Naive thymus-derived CD4-positive, alpha-beta T cell (primary cell): Measurements from ENCODE around the gene BCL2L14. TPM values are rescaled to one million over a fixed set of nuclear protein-coding genes. Genes with fewer than 3 reads are reported as not detected.

Source experiments
- ATAC-seq: fragments of 150-1000 bp; cut with Tn5 transposase; 2 replicates; pipeline ENCODE4 v1.10.0; 2021; ENCODE audit warnings: mild to moderate bottlenecking, moderate library complexity
- CTCF ChIA-PET: fragments of 350-600 bp; sonication (Branson Sonifier 250); formaldehyde crosslinking; loops from one replicate; lab custom pipeline; 2021; ENCODE audit warnings: antibody characterized with exemption; lab: Charles Lee
- POLR2A ChIA-PET: fragments of 350-600 bp; sonication (Branson Sonifier 250); formaldehyde crosslinking; loops from one replicate; lab custom pipeline; 2021; ENCODE audit warnings: antibody characterized with exemption, inconsistent platforms; lab: Charles Lee
- DNase-seq, 9 donors: peaks; one replicate each; pipeline versions ENCODE4 v3.0.0 to v3.0.0-alpha.2; 2020 to 2022; ENCODE audit warnings: mixed read lengths in 1 of 9
- H3K27ac ChIP-seq: one replicate; pipeline ENCODE4 v1.7.0; 2013; ENCODE audit warnings: mild to moderate bottlenecking, low read depth, low read length, moderate library complexity
- H3K27me3 ChIP-seq, 2 donors: one replicate each; pipeline ENCODE4 v1.7.0; 2013; ENCODE audit warnings: low read length in 2 of 2, mild to moderate bottlenecking in 2 of 2, moderate library complexity in 2 of 2; ENCODE audit not compliant: control insufficient read depth in 2 of 2, insufficient read depth in 2 of 2
- H3K36me3 ChIP-seq, 3 experiments: 1 replicate in 2 of 3; 2 replicates in 1 of 3; pipeline ENCODE4 v1.7.0; 2013; ENCODE audit warnings: low read length in 3 of 3, mild to moderate bottlenecking in 3 of 3, moderate library complexity in 1 of 3; ENCODE audit not compliant: insufficient read depth in 3 of 3, control insufficient read depth in 2 of 3
- H3K4me1 ChIP-seq, 2 donors: one replicate each; pipeline ENCODE4 v1.7.0; 2013; ENCODE audit warnings: low read length in 2 of 2, mild to moderate bottlenecking in 2 of 2, moderate library complexity in 1 of 2; ENCODE audit not compliant: control insufficient read depth in 2 of 2, insufficient read depth in 2 of 2
- H3K4me3 ChIP-seq: 2 replicates; pipeline ENCODE4 v1.7.0; 2013; ENCODE audit warnings: mild to moderate bottlenecking, low read length
- H3K9me3 ChIP-seq, 3 experiments: 1 replicate in 2 of 3; 2 replicates in 1 of 3; pipeline ENCODE4 v1.7.0; 2013; ENCODE audit warnings: low read length in 3 of 3; ENCODE audit not compliant: control insufficient read depth in 2 of 3
- H3K27ac Mint-ChIP-seq, 9 donors: one replicate each; pipeline ENCODE4 v1.8.0; 2020 to 2022; ENCODE audit warnings: mixed read lengths in 9 of 9, mild to moderate bottlenecking in 8 of 9, moderate library complexity in 5 of 9, inconsistent platforms in 2 of 9
- H3K27me3 Mint-ChIP-seq, 5 donors: one replicate each; pipeline ENCODE4 v1.8.0; 2021 to 2022; ENCODE audit warnings: mixed read lengths in 5 of 5, mild to moderate bottlenecking in 1 of 5
- H3K36me3 Mint-ChIP-seq, 5 donors: one replicate each; pipeline ENCODE4 v1.8.0; 2020 to 2022; ENCODE audit warnings: mixed read lengths in 5 of 5, mild to moderate bottlenecking in 3 of 5, inconsistent platforms in 1 of 5
- H3K4me1 Mint-ChIP-seq, 7 donors: one replicate each; pipeline ENCODE4 v1.8.0; 2020 to 2022; ENCODE audit warnings: mixed read lengths in 7 of 7, mild to moderate bottlenecking in 3 of 7, inconsistent platforms in 1 of 7
- H3K4me3 Mint-ChIP-seq, 10 donors: one replicate each; pipeline ENCODE4 v1.8.0; 2020 to 2022; ENCODE audit warnings: mild to moderate bottlenecking in 10 of 10, mixed read lengths in 10 of 10, moderate library complexity in 6 of 10, inconsistent platforms in 2 of 10
- H3K9me3 Mint-ChIP-seq, 11 donors: one replicate each; pipeline ENCODE4 v1.8.0; 2020 to 2022; ENCODE audit warnings: mixed read lengths in 11 of 11, mild to moderate bottlenecking in 4 of 11, inconsistent platforms in 1 of 11, moderate library complexity in 1 of 11
- intact Hi-C, 2 donors: fragments of 100-400 bp; cut with micrococcal nuclease; formaldehyde crosslinking; loops; one replicate each; pipeline ENCODE4 v1.15.1; 2023
- polyA plus RNA-seq, 2 donors: library from polyadenylated mRNA; unstranded; fragments of 300-500 nt; fragmentation: Illumina TruSeq; gene quantifications; one replicate each; pipeline ENCODE4 v1.2.3, GENCODE V29; 2021
- total RNA-seq, 6 experiments: library from RNA in 5 of 6; stranded (reverse) in 5 of 6; gene quantifications; 1 replicate in 5 of 6; 2 replicates in 1 of 6; pipeline ENCODE4 v1.2.3 and lab custom pipeline; 2021 to 2026

BCL2L14 gene
- total and polyA plus RNA-seq, 7 experiments from 2014 or later, result 0.92 to 7.6 (median 1.4) TPM; not detected in 2

DNA sequence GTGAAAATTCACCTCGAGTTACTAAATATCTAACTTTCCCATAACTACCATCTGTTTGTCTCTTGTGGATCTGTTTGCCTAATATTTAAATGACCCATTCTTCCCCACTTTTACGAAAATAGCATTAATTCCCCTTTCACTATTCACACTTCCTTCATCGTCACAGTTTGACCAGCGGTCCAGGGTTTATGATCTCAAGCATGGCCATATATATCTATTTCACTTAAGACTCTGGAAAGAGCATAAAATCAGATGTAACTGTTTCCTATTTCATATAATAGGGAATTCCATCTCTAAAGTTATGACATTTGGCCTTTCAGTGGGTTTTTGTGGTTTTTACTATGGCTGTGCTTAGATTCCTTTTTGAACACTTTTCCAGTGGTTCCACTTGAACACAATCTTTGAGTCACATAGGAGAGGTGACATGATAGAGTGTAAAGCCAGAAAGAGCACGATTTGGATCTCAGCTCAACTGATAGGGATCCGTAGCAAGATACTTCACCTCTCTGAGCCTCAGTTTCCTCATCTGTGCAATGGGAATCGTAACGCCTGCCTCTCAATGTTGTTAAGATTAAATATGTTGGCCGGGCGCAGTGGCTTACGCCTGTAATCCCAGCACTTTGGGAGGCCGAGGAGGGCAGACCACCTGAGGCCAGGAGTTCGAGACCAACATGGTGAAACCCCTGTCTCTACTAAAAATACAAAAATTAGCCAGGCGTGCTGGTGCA, 754 bp upstream of the BCL2L14 start:
- peaks cover 0 to 5% of the 10 kb centered on the region in 2 donors for H3K4me1 ChIP-seq
- H3K4me3 ChIP-seq, result no peak overlapping the region
- DNase-seq, result no peak
- H3K36me3 Mint-ChIP-seq, result peaks cover 0 to 5% (median 0%) of the 10 kb centered on the region in 5 donors
- H3K36me3 ChIP-seq, result no peaks in the 10 kb centered on the region
- no peaks in the 10 kb centered on the region for H3K27me3 ChIP-seq
- ChIA-PET CTCF (no interaction called here), POLR2A (no interaction called here)
- no peak for ATAC-seq
- intact Hi-C loops, result loop anchor here (2.0 to 10.0 kb wide), 4 partner anchors 197 to 1855 kb away; partner anchors contain the start of genes GABARAPL1 (in 1 of the 2) and LRP6 (in 1 of the 2)
- H3K27ac Mint-ChIP-seq, result peak overlapping the region in 3 of 9 donors; percentile 89 to 96 (median 91)
- H3K4me3 Mint-ChIP-seq, result peak overlapping the region in 5 of 10 donors; percentile 14 to 88 (median 72)
- H3K27ac ChIP-seq, result no peak overlapping the region
- H3K4me1 Mint-ChIP-seq, result peaks cover 13 to 37% (median 24%) of the 10 kb centered on the region in 7 donors
- peaks cover 0 to 4% (median 0%) of the 10 kb centered on the region in 5 donors for H3K27me3 Mint-ChIP-seq
- H3K9me3 Mint-ChIP-seq, result no peaks in the 10 kb centered on the region
- no peaks in the 10 kb centered on the region for H3K9me3 ChIP-seq

DNA sequence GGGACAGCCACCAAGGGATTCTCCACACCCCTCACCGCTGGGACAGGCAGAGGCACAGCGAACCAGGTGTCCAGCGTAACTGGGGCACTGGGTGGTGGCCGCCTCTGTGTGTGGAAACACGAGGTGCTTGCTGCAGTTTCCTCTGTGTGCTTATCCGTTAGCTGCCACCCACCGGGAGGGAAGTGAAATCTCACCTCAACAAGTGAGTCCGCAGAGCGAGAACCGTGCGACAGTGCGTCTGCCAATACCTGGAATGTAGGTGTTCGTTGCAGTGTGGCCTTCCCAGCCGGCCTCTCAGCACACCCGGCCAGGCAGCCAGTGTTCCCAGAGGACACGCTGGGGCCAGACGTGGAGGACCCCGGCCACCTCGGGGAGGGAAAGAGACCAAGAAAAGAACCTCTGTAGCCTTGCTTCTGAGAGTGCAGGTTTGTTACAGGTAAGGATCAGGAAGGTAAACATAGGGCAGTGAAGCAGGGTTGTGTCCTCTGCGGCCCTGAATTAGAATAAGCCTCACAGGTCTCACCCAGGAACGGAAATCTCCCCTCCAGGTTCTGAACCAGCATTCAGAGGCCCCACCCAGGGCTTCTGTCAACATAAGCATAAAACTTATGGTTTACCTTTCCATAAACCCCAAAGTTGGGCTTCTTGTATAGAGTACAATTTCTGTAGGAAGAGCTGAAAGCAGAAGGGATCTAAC, 1.5 kb downstream of the BCL2L14 start:
- no peaks in the 10 kb centered on the region for H3K9me3 Mint-ChIP-seq
- POLR2A ChIA-PET, result no interaction called here
- Histone ChIP-seq H3K27me3 (no peaks in the 10 kb centered on the region), H3K4me3 (peak overlapping the region; percentile 47), H3K4me1 (peaks cover 0 to 5% of the 10 kb centered on the region in 2 donors), H3K9me3 (no peaks in the 10 kb centered on the region), H3K36me3 (no peaks in the 10 kb centered on the region), H3K27ac (peak overlapping the region; percentile 58)
- peaks cover 0 to 8% (median 0%) of the 10 kb centered on the region in 5 donors for H3K36me3 Mint-ChIP-seq
- peak overlapping the region; percentile 57 to 92 (median 76) for H3K4me3 Mint-ChIP-seq
- intact Hi-C loops, result loop anchor here (5.0 to 10.0 kb wide), 2 partner anchors 420 to 1857 kb away; partner anchors contain the start of gene GABARAPL1 (in 1 of the 2)
- DNase-seq (peak in 7 of 9 donors; percentile 11 to 44 (median 27)), ATAC-seq (peak; percentile 67)
- H3K4me1 Mint-ChIP-seq, result peaks cover 13 to 37% (median 24%) of the 10 kb centered on the region in 7 donors
- peak overlapping the region; percentile 10 to 96 (median 89) for H3K27ac Mint-ChIP-seq
- peaks cover 0 to 14% (median 0%) of the 10 kb centered on the region in 5 donors for H3K27me3 Mint-ChIP-seq
- CTCF ChIA-PET, result interaction anchor here (1.0 to 1.7 kb wide), 6 partner anchors 10 to 503 kb away, joined by 3 to 6 read pairs (median 4); no protein-coding TSS in a partner anchor

DNA sequence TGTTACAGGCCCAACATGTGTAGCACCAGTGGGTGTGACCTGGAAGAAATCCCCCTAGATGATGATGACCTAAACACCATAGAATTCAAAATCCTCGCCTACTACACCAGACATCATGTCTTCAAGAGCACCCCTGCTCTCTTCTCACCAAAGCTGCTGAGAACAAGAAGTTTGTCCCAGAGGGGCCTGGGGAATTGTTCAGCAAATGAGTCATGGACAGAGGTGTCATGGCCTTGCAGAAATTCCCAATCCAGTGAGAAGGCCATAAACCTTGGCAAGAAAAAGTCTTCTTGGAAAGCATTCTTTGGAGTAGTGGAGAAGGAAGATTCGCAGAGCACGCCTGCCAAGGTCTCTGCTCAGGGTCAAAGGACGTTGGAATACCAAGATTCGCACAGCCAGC, 8.6 kb downstream of the BCL2L14 start:
- Mint-ChIP-seq H3K27me3 (peaks cover 0 to 15% (median 0%) of the 10 kb centered on the region in 5 donors), H3K4me3 (no peak overlapping the region), H3K27ac (no peak overlapping the region), H3K36me3 (peaks cover 0 to 4% (median 0%) of the 10 kb centered on the region in 5 donors), H3K4me1 (peaks cover 0 to 4% (median 0%) of the 10 kb centered on the region in 7 donors), H3K9me3 (no peaks in the 10 kb centered on the region)
- no peaks in the 10 kb centered on the region for H3K27me3 ChIP-seq
- H3K4me1 ChIP-seq, result no peaks in the 10 kb centered on the region
- intact Hi-C loops, result loop anchor here in 1 of 2 donors (10.0 kb wide), 1 partner anchor 1864 kb away; the partner anchor contains the start of gene GABARAPL1
- no peaks in the 10 kb centered on the region for H3K36me3 ChIP-seq
- no peak overlapping the region for H3K27ac ChIP-seq
- ATAC-seq, result no peak
- H3K9me3 ChIP-seq, result no peaks in the 10 kb centered on the region
- POLR2A ChIA-PET, result no interaction called here
- no peak overlapping the region for H3K4me3 ChIP-seq
- no peak for DNase-seq
- CTCF ChIA-PET, result no interaction called here

DNA sequence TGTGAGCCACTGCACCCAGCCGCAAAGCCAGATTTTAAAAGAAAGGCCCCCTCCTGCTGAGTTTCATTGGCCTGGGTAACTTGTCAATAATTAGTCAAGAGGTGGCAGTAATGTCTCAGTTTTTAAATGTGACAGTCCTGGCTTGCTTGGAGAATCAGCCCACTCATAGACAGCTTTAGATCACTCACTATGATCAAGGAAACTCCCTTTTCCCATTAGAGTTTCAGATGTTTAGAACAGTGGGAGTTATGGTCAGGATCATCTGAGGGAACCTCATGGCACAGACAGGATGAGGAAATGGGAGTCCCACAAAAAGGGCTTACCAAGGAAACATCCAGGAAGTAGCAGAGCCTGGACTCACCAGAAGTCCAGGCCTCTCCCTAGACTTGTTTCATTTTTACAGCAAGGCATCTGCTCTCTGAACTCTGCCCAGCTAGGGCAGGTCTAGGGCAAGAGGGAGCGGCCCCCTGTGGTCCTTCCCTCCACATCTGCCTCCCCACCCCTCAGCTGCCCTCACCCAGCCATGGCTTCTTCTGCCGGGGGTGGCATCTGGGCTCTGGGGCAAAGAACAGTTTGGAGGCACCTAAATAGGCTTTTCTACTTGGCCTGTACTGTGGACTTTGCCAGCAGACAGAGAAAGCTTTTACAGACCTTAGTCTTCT, 11.2 kb downstream of the BCL2L14 start:
- ChIA-PET POLR2A (interaction anchor here (0.6 kb wide), 1 partner anchor 566 kb away, joined by 4 read pairs; no protein-coding TSS in a partner anchor), CTCF (interaction anchor here (1.8 kb wide), 1 partner anchor 11 kb away, joined by 6 read pairs; no protein-coding TSS in a partner anchor)
- Mint-ChIP-seq H3K9me3 (no peaks in the 10 kb centered on the region), H3K27me3 (peaks cover 0 to 5% (median 0%) of the 10 kb centered on the region in 5 donors), H3K4me3 (no peak overlapping the region), H3K27ac (peak overlapping the region in 1 of 9 donors; percentile 57), H3K36me3 (peaks cover 0 to 1% (median 0%) of the 10 kb centered on the region in 5 donors), H3K4me1 (peaks cover 0 to 4% (median 0%) of the 10 kb centered on the region in 7 donors)
- Histone ChIP-seq H3K36me3 (no peaks in the 10 kb centered on the region), H3K27me3 (no peaks in the 10 kb centered on the region), H3K9me3 (no peaks in the 10 kb centered on the region), H3K4me3 (no peak overlapping the region), H3K27ac (no peak overlapping the region), H3K4me1 (no peaks in the 10 kb centered on the region)
- intact Hi-C loops, result loop anchor here (1.0 to 2.0 kb wide), 2 partner anchors 245 to 253 kb away; no protein-coding TSS in a partner anchor
- DNase-seq (peak in 1 of 9 donors; percentile 4), ATAC-seq (no peak)

DNA sequence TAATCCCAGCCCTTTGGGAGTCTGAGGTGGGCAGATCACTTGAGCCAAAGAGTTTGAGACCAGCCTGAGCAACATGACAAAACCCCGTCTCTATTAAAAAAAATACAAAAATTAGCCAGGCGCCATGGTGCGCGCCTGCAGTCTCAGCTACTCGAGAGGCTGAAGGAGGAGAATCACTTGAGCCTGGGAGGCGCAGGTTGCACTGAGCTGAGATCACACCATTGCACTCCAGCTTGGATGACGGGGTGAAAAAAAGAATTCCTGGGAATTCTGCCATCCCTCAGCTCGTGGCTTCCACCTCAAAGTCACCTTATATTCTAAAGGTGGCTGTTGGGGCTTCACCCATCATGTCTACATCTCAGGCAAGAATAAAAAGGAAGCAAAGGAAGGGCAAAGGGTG, 12.9 kb downstream of the BCL2L14 start:
- H3K27me3 Mint-ChIP-seq, result peaks cover 0 to 6% (median 0%) of the 10 kb centered on the region in 5 donors
- peaks cover 0 to 9% (median 0%) of the 10 kb centered on the region in 5 donors for H3K36me3 Mint-ChIP-seq
- ChIA-PET POLR2A (no interaction called here), CTCF (no interaction called here)
- H3K4me3 Mint-ChIP-seq, result no peak overlapping the region
- peaks cover 0 to 4% (median 0%) of the 10 kb centered on the region in 7 donors for H3K4me1 Mint-ChIP-seq
- Histone ChIP-seq H3K27ac (no peak overlapping the region), H3K4me3 (no peak overlapping the region), H3K9me3 (no peaks in the 10 kb centered on the region), H3K27me3 (no peaks in the 10 kb centered on the region), H3K36me3 (no peaks in the 10 kb centered on the region), H3K4me1 (no peaks in the 10 kb centered on the region)
- no peak overlapping the region for H3K27ac Mint-ChIP-seq
- no peaks in the 10 kb centered on the region for H3K9me3 Mint-ChIP-seq
- no peak for ATAC-seq
- no peak for DNase-seq
- intact Hi-C loops, result no loop called here

DNA sequence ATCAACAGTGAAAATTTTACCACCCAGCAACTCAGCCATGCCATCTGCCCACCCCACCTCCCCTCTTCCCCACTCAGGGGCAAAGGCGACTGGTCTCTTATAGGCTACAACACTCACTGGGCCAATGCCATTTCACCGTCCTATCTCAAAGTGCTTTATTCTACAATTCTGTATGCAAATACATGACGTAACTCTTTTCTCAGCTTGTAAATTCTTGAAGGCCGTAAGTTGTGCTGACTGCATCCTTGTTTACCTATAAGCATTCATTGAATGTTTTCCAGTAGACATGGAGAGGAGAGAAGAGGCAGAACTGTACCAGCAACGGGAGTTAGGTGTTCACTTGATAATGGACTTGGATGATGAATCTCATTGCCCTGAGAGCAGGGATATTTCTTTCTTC, 15.6 kb downstream of the BCL2L14 start:
- Histone ChIP-seq H3K4me3 (no peak overlapping the region), H3K9me3 (no peaks in the 10 kb centered on the region), H3K27ac (no peak overlapping the region), H3K27me3 (no peaks in the 10 kb centered on the region), H3K4me1 (no peaks in the 10 kb centered on the region), H3K36me3 (no peaks in the 10 kb centered on the region)
- DNase-seq (no peak), ATAC-seq (no peak)
- intact Hi-C loops, result no loop called here
- Mint-ChIP-seq H3K4me1 (peaks cover 0 to 4% (median 0%) of the 10 kb centered on the region in 7 donors), H3K27me3 (peaks cover 0 to 6% (median 0%) of the 10 kb centered on the region in 5 donors), H3K9me3 (no peaks in the 10 kb centered on the region), H3K4me3 (no peak overlapping the region), H3K27ac (no peak overlapping the region), H3K36me3 (peaks cover 0 to 11% (median 0%) of the 10 kb centered on the region in 5 donors)
- ChIA-PET CTCF (no interaction called here), POLR2A (no interaction called here)
